CD4-positive, alpha-beta T cell treated with Interleukin-15 for 4 hours (primary cell): ENCODE results near the gene SMOC2.

Source experiments
- DNase-seq: peaks from one replicate; pipeline ENCODE4 v3.0.0-alpha.2; 2020; ENCODE audit warnings: low spot score

Gene SMOC2

GRCh38 chr6:168628732-168629245 lies 187.8 kb downstream of the SMOC2 start:
- no peak for DNase-seq

- DNase-seq, result no peak
Measured at GRCh38 chr6:168631564-168631963, 190.6 kb downstream of the SMOC2 start.

GRCh38 chr6:168632694-168633093 lies 191.7 kb downstream of the SMOC2 start:
- DNase-seq, result no peak

- no peak for DNase-seq
Measured at GRCh38 chr6:168634541-168635328, 193.8 kb downstream of the SMOC2 start.

- no peak for DNase-seq
Measured at GRCh38 chr6:168636147-168637004, 195.4 kb downstream of the SMOC2 start.

- DNase-seq, result no peak
Measured at GRCh38 chr6:168637834-168638233, 196.8 kb downstream of the SMOC2 start.

- DNase-seq, result no peak
Measured at GRCh38 chr6:168638468-168639271, 197.7 kb downstream of the SMOC2 start.

- no peak for DNase-seq
Measured at GRCh38 chr6:168640181-168640580, 199.2 kb downstream of the SMOC2 start.

GRCh38 chr6:168640768-168641167 lies 199.8 kb downstream of the SMOC2 start:
- no peak for DNase-seq

GRCh38 chr6:168641446-168641845 lies 200.5 kb downstream of the SMOC2 start:
- DNase-seq, result no peak

GRCh38 chr6:168643401-168643800 lies 202.4 kb downstream of the SMOC2 start:
- DNase-seq, result no peak

- no peak for DNase-seq
Measured at GRCh38 chr6:168645326-168645725, 204.3 kb downstream of the SMOC2 start.

GRCh38 chr6:168647271-168647670 lies 206.3 kb downstream of the SMOC2 start:
- DNase-seq, result no peak

- no peak for DNase-seq
Measured at GRCh38 chr6:168648240-168649125, 207.5 kb downstream of the SMOC2 start.

GRCh38 chr6:168649209-168649608 lies 208.2 kb downstream of the SMOC2 start:
- DNase-seq, result no peak

- no peak for DNase-seq
Measured at GRCh38 chr6:168650671-168651111, 209.7 kb downstream of the SMOC2 start.

- DNase-seq, result no peak
Measured at GRCh38 chr6:168655462-168656152, 214.6 kb downstream of the SMOC2 start.

GRCh38 chr6:168658059-168658458 lies 217.1 kb downstream of the SMOC2 start:
- DNase-seq, result no peak

GRCh38 chr6:168660400-168660945 lies 219.5 kb downstream of the SMOC2 start:
- no peak for DNase-seq

- no peak for DNase-seq
Measured at GRCh38 chr6:168662301-168662936, 221.4 kb downstream of the SMOC2 start.
